HuH-7 (cell line): ENCODE data around the gene PARS2.

ENCODE experiments used
- DNase-seq: peaks from one replicate; pipeline ENCODE4 v3.0.0; 2011; ENCODE audit warnings: low spot score

The PARS2 gene

GRCh38 chr1:54728027-54728426, 36.3 kb downstream of the PARS2 start:
- no peak for DNase-seq

GRCh38 chr1:54724771-54725170, 39.6 kb downstream of the PARS2 start:
- DNase-seq = no peak

- no peak for DNase-seq
Measured at GRCh38 chr1:54723985-54724384, 40.3 kb downstream of the PARS2 start.

- no peak for DNase-seq
Measured at GRCh38 chr1:54721719-54722118, 42.6 kb downstream of the PARS2 start.

GRCh38 chr1:54716299-54717047, 47.9 kb downstream of the PARS2 start:
- DNase-seq = no peak

- DNase-seq = peak; percentile 77
Measured at GRCh38 chr1:54715493-54716298, 48.6 kb downstream of the PARS2 start, which contains the start of gene TTC4. TTC4 (plus strand) TSS chr1:54715861; CDS start chr1:54715909, 48 bp downstream.

GRCh38 chr1:54714881-54715492, 49.3 kb downstream of the PARS2 start:
- no peak for DNase-seq

- DNase-seq = no peak
Measured at GRCh38 chr1:54711536-54711935, 52.8 kb downstream of the PARS2 start.

- no peak for DNase-seq
Measured at GRCh38 chr1:54710841-54711240, 53.5 kb downstream of the PARS2 start.

- DNase-seq = no peak
Measured at GRCh38 chr1:54710434-54710833, 53.9 kb downstream of the PARS2 start.

- DNase-seq = no peak
Measured at GRCh38 chr1:54709547-54710292, 54.6 kb downstream of the PARS2 start.

- no peak for DNase-seq
Measured at GRCh38 chr1:54708385-54708784, 55.9 kb downstream of the PARS2 start.
